ENCODE data around the gene PLVAP.

The PLVAP gene

DNA sequence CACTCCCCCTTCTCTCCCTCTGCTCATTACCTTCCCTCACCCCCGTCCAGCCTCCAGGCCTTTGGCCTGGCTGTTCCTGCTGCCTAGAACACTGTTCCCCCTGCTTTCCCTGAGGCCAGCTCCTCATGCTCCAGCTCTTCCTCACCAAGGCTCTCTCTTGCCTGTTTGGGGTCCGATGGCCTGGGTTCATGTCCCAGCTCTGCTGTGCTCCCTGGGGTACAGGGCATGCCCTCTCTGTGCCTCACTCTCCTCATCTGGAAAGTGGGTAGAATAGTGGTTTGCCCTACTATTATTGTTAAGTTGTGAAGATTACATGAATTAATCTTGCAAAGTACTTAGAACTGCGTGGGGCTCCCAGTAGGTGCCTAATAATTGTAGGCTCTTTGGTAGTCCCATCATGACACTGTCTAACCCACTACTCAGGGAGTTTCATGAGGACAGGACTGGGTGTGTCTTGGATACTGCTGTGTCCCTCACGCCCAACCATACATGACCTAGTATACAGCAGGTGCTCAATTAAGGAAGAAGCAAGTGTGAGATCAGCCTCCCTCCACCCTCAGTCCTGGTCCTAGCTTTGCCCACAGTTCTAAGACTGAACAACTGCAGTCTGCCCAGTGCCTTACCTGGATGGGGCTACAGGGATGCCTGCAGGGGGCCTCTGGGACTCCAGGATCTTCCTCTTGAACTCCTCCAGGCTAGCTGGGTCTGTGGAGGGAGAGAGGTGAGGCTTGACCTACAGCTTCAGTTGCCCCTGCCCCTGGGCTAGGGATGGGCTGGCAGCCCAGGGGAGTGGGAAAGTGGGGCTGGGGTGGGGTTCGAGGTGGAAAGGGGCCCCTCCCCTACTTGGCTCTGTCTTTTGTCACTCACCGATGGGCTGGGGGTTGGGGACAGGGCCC lies 17.0 kb downstream of the PLVAP start:
- no peak overlapping the region for H3K27ac ChIP-seq
- no peak for DNase-seq (ENCODE audit: low read depth, low spot score)

DNA sequence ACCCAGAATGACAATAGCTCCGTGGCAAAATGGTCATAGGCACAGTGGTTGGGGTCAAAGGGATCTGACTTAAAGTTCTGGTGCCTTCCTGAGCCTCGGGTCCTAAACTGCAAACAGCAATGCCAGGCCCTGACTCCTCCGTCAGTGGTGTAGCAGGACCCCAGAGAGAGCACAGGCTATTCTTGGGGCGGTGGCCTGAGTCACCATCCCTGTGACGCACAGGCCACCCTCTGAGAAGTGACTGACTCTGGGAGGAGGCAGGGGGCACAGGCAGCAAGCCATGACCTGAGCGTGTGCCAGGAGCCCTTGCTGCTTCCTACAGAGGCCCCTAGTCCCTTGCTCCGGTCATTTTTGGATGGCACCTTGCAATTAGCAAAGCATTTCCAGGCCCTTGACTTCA lies 18.7 kb downstream of the PLVAP start:
- DNase-seq (ENCODE audit: low read depth, low spot score), result no peak
- no peak overlapping the region for H3K27ac ChIP-seq

DNA sequence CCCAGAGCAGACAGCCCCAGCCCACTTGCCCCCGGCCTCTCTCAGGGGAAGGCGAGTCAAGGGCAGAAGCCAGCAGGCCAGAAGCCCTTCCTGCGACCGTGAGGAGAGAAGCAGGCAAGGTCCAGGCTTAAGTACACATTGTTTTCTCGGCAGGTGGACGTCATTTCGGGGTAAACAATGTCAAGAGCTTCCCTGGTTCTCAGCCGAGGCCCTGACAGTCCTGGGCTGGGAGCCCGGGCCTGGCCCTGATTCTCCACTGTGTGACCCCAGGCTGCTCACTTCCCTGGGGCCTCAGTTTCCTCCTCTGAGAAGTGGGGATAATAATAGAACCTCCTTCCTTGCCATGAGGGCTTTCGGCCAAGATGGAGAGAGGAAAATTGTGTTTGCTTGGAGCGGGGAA lies 19.4 kb downstream of the PLVAP start:
- H3K27ac ChIP-seq, result no peak overlapping the region
- no peak for DNase-seq (ENCODE audit: low read depth, low spot score)

DNA sequence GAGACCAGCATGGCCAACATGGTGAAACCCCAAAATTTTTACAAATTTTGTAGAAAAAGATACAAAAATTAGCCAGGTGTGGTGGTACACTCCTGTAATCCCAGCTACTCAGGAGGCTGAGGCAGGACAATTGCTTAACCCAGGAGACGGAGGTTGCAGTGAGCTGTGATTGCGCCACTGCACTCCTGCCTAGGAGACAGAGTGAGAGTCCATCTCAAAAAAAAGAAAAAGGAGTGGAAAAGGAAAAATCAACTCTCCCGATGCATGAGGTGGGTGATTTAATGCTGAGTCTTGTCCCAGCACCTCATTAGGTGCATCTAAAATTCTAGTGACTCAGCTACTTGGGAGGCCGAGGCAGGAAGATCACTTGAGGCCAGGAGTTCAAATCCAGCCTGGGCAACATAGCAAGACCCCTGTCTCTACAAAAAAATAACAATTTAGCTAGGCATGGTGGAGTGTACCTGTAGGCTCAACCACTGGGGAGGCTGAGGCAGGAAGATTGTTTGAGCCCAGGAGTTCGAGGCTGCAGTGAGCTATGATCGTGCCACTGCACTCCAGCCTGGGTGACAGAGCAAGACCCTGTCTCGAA lies 20.0 kb downstream of the PLVAP start:
- DNase-seq (ENCODE audit: low read depth, low spot score), result no peak
- no peak overlapping the region for H3K27ac ChIP-seq

DNA sequence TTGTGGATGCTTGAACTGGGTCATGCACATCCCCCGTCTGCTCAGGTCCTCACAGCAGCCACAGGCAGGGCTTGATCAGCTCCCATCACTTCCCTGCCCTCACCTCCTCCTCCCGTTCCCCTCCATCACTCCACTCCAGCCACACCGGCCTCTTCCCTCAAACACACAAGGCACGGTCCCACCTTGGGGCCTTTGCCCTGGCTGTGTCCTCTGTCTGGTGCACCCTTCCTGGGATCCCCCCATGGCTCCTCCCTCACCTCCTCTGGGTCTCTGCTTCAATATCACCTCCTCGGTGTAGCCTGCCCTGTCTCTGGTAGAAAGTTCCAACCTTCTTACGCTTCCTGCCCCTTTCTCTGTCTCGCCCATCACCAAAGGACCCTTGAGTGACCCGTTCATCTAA lies 23.8 kb downstream of the PLVAP start:
- no peak overlapping the region for H3K27ac ChIP-seq
- no peak for DNase-seq (ENCODE audit: low read depth, low spot score)

DNA sequence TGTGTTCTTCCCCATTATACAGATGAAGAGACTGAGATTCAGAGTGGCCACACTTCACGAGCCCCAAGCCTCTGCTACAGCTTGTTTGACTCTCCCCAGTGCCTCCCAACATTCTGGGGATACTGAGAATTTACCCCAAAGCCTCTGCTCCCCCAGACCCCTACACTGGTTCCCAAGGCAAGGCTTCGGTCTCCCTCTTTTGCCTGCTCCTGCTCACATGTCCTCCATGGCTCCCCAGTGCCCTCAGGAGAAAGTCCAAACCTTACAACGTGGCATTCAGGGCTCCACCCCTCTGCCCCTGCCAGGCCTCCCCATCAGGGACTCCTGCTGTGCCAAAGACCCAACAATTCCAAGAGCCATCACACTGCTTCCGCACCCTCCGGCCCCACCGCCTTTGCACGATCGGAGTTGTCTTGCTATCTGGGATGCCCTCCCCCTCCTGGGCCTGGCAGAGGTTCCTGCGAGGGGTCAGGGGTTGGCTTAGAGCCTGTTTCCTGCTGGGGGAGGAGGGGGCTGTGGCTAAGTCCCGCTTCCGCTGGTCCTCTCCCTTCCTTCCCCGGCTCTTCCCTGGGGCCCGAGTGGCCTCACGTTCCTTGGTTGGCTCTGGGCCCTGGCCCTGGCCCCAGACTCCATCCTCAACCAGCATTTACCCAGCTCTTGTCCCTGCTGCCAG lies 24.4 kb downstream of the PLVAP start:
- DNase-seq (ENCODE audit: low read depth, low spot score), result no peak
- H3K27ac ChIP-seq, result no peak overlapping the region

DNA sequence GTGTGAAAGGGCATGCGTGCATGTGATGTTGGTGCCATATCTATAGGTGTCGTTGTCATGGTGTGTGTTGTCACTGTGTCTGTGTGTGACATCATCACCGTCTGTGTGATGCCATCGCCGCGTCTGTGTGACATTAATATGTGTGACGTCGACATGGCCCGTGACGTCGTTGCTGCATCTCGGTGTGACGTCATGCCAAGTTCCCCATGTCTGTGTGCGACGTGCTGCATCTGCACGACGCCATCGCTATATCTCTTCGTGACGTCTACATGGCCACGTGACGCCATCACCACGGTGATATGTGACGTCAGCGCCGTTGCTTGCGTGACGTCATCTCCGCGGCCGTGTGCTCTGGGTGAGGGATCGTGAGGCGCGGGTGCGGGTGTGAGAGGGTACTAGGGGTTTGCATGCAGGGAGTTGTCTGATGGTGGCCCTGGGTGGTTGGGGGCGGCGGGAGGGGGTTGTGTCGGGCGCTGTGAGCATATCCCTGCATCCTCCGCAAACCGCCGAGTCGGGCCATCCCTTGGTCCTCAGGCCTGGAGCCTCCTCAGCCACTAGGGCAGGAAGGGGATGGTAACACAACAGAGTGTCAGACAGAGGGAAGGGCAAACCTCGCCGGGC lies 25.2 kb downstream of the PLVAP start:
- DNase-seq (ENCODE audit: low read depth, low spot score), result no peak
- no peak overlapping the region for H3K27ac ChIP-seq

DNA sequence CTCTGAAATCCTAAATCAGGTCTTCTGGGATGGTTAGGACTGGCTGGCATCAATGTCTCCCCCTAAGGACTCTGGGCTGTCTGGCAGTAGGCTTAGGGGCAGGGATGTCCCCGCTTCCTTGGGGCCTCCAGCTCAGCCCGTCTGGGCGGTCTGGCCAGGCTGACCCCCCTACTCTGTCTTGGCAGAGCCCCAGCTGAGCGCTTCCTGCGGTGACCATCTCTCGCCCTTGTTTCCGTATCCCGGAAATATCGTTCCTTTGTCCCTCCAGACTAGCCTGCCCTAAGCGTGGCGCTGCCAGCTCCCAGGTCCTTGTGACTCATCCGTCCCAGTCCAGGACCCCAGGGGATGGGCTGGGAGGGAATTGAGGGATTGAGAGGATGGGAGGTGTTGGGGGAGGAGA lies 28.4 kb downstream of the PLVAP start:
- no peak overlapping the region for H3K27ac ChIP-seq
- DNase-seq (ENCODE audit: low read depth, low spot score), result no peak

DNA sequence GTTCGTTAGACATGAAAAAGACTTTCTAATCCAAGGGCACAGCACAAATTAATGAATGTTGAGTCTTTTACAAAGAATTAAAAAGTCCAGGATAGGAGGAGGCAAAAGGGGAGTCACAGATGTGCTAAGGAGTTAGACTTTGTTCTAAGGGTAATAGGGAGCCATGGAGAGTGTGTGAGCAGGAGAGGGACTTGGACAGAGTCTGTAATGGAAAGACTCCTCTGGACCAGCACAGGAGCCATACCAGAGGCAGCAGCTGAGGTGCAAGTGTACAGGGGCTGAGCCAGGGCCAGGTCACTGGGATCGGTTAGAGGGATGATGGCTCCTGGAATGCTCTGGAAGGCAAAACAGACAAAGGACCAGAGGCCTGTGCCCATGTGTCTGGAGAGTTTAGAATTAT lies 29.3 kb downstream of the PLVAP start:
- DNase-seq (ENCODE audit: low read depth, low spot score), result no peak
- no peak overlapping the region for H3K27ac ChIP-seq

DNA sequence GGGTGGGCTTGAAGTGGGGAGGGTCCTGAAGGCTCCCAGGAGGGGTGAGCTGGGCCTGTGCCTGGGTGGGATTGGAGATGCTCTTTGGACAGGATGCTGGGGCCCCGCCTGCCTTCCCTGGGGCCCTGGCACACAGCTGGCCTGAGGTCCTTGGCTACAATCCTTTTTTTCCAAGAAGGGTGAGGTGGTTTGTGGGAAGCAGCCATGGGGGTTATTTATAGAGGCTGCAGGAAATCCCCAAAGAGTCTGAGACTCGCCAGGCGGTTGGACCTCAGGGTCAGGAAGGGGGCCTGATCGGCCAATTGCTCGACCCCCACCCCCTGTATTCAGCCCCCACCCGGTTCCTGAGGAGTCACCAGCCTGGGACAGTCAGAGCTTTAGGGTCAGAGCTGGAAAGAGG lies 29.8 kb downstream of the PLVAP start:
- DNase-seq (ENCODE audit: low read depth, low spot score), result no peak
- no peak overlapping the region for H3K27ac ChIP-seq

DNA sequence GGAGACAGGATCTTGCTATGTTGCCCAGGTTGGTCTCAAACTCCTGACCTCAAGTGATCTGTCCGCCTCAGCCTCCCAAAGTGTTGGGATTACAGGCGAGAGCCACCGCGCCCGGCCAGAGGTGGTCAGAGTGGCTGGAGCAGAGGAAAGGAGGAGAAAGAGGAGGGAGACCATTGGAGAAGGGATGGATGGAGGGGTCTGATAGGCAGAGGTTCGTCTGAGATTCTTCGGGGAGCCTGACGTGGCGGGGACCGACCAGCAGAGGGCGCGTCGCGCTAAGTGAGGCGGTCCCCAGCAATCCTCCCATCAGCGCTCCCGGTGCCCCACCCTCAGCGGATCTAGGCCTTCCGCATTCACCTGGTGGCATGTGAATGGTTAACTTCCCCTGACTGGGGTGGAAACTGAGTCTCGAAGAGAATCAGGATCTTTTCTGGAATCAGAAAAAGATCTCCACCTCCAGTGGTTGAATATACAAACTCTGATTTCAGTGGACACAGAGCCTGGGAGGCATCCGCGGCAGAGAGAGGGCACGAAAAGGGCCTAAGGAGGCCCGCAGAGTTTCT lies 31.0 kb downstream of the PLVAP start:
- no peak for DNase-seq (ENCODE audit: low read depth, low spot score)
- H3K27ac ChIP-seq, result no peak overlapping the region

DNA sequence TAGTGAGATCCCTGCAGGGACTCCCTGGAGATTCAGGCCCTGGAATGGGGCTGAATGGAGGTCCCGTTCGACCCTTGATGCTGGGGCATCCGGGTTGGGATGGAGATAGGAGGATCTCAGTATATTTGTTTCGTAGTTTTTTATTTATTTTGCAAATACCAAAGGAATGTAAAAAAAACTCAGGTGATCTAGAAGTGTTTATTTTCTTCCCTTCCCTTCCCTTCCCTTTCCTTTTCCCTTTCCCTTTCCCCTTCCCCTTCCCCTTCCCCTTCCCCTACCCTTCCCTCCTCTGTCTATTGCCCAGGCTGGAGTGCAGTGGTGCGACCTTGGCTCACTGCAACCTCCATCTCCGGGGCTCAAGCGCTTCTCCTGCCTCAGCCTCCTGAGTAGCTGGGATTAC lies 35.3 kb downstream of the PLVAP start:
- no peak overlapping the region for H3K27ac ChIP-seq
- DNase-seq (ENCODE audit: low read depth, low spot score), result no peak

DNA sequence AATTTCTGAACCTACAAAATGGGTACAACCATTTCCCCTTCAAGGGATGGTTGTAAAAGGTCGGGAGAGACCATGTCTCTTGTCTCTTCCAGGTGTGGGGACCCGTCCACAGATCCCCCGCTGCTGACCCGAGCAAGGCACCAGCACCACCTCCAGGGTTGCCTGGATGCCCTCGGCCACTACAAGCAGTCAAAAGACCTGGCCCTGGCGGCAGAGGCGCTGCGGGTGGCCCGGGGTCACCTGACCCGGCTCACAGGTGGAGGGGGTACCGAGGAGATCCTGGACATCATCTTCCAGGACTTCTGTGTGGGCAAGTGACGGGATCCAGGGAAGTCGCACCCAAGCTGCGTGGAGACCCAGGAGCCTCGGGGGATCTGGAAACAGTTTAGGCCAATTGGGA lies 35.8 kb downstream of the PLVAP start:
- H3K27ac ChIP-seq, result no peak overlapping the region
- DNase-seq (ENCODE audit: low read depth, low spot score), result no peak

DNA sequence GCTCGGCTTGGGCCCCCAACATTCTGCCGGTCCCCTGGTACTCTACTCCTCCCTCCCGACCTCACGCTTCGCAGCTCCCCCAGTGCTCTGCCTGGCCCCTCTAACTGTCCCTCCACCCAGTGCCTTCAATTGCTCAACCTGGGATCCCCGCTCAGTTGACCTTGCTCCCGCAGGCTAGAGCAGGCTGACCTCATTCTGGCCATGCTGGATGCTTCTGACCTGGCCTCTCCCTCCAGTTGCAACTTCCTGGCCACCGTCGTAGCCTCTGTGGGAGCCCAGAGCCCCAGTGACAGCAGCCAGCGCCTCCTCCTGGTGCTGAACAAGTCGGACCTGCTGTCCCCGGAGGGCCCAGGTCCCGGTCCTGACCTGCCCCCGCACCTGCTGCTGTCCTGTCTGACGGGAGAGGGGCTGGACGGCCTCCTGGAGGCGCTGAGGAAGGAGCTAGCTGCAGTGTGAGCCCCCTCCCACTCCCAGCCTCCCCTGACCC lies 36.2 kb downstream of the PLVAP start:
- DNase-seq (ENCODE audit: low read depth, low spot score), result no peak
- H3K27ac ChIP-seq, result no peak overlapping the region

DNA sequence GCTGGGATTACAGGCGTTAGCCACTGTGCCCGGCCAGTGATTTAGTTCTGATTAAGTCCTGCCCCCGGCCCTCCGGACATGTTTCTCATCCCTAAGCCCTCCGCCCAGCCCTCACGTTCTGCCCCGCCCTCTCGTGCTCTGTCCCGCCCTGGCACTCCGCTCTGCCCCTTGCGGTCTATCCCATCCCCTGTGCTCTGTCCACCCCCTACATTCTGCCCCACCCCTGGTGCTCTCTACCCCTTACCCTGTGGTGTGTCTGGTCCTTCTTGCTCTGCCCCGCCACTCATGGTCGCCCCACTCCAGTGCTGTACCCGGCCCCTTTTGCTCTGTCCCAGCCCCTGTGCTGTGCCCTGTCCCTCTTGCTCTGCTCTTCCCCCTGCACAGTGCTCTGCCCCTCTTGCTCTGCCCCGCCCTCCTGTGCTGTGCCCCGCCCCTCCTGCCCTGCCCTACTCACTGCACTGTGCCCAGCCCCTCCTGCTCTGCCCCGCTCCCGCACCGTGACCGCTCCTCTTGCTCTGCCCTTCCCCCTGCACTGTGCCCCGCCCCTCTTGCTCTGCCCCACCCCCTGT lies 36.8 kb downstream of the PLVAP start:
- H3K27ac ChIP-seq, result no peak overlapping the region
- DNase-seq (ENCODE audit: low read depth, low spot score), result no peak

DNA sequence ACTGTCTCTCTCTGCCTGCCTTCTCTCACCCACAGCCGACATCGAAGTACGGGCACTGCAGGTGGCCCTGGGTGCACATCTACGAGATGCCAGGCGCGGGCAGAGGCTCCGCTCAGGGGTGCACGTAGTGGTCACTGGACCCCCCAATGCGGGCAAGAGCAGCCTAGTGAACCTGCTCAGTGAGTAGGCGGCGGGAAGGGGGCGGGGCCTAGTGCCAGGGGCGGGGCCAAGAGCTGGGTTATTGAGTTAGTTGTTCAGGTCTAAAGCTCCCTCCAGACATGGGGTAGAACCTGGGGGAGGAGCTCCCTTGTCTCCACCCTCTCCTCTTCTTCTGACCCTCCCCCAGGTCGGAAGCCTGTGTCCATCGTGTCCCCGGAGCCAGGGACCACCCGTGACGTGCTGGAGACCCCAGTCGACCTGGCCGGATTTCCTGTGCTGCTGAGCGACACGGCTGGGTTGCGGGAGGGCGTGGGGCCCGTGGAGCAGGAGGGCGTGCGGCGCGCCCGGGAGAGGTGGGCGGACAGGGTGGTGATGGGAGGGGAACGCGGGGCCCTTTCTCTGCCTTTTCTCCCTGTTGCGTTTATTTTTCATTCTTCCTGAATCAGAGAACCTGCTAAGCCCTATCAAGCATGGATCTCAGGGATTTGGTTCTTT lies 37.9 kb downstream of the PLVAP start:
- H3K27ac ChIP-seq, result no peak overlapping the region
- DNase-seq (ENCODE audit: low read depth, low spot score), result no peak

DNA sequence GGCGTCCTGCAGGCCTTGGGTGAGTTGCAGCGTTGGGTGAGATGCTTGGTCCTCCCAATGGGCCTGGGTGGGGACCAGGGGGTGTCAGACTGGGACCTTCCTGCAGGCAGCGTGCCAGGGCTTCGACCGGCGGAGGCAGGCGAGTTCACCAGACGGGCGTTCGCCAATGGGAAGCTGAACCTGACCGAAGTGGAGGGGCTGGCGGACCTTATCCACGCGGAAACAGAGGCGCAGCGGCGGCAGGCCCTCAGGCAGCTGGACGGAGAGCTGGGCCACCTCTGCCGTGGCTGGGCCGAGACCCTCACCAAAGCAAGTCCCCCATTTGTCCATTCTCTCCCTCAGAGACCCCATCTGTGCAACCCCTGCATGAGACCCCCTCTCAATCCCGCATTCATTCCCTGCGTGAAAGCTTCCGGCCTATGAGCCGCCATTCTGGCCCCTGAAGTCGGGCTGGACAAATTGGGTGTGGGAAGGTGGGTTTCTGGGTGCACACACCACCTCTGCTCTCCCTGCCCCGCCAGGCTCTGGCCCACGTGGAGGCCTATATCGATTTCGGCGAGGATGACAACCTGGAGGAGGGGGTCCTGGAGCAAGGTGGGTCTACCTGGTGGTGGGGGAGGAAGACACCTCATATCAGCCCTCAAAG lies 38.6 kb downstream of the PLVAP start:
- no peak overlapping the region for H3K27ac ChIP-seq
- no peak for DNase-seq (ENCODE audit: low read depth, low spot score)

DNA sequence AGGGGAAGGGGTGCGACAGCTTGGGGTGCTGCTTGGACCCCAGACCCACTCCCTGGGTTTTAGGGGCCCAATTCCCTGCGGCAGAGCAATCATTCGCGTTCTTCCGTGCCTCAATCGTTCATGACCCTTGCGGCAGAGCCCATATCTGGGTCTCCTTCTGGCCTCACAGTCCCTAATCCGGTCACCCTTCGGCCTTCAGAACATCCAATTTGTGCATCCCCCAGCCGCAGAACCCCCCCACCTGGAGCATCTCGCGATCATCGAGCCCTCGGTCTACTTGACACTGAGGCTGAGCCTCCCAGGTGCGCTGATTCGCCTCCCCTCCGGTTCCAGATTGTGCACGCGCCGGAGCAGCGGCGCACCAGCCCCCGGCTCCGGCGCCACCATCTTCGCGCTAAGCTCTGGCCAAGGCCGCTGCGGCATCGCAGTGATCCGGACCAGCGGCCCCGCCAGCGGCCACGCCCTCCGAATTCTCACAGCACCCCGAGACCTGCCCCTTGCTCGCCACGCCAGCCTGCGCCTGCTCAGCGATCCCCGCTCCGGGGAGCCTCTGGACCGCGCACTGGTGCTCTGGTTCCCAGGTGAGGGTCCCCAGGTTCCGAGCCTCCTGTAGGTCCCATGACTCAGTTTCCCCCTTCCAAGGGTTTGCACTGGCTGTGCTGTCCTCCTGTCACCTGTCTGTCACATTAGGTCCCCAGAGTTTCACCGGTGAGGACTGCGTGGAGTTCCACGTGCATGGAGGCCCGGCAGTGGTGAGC lies 39.3 kb downstream of the PLVAP start:
- peak overlapping the region; percentile 95 for H3K27ac ChIP-seq
- DNase-seq (ENCODE audit: low read depth, low spot score), result no peak
